Rectal smooth muscle tissue (tissue), 1 donor: ENCODE results near the gene CAPN13.

Experiments
- H3K27ac ChIP-seq: one replicate; pipeline ENCODE4 v1.7.0; 2013; ENCODE audit warnings: low read depth, low read length, inconsistent platforms
- H3K27me3 ChIP-seq: one replicate; pipeline ENCODE4 v1.7.0; 2013; ENCODE audit warnings: low read length; ENCODE audit not compliant: control insufficient read depth, insufficient read depth
- H3K36me3 ChIP-seq: one replicate; pipeline ENCODE4 v1.7.0; 2013; ENCODE audit warnings: low read length; ENCODE audit not compliant: control insufficient read depth, insufficient read depth
- H3K4me1 ChIP-seq: one replicate; pipeline ENCODE4 v1.7.0; 2013; ENCODE audit warnings: low read length; ENCODE audit not compliant: control insufficient read depth, insufficient read depth
- H3K4me3 ChIP-seq: one replicate; pipeline ENCODE4 v1.7.0; 2013; ENCODE audit warnings: low read length
- H3K9ac ChIP-seq: one replicate; pipeline ENCODE4 v1.7.0; 2013; ENCODE audit warnings: low read length

The CAPN13 gene

DNA sequence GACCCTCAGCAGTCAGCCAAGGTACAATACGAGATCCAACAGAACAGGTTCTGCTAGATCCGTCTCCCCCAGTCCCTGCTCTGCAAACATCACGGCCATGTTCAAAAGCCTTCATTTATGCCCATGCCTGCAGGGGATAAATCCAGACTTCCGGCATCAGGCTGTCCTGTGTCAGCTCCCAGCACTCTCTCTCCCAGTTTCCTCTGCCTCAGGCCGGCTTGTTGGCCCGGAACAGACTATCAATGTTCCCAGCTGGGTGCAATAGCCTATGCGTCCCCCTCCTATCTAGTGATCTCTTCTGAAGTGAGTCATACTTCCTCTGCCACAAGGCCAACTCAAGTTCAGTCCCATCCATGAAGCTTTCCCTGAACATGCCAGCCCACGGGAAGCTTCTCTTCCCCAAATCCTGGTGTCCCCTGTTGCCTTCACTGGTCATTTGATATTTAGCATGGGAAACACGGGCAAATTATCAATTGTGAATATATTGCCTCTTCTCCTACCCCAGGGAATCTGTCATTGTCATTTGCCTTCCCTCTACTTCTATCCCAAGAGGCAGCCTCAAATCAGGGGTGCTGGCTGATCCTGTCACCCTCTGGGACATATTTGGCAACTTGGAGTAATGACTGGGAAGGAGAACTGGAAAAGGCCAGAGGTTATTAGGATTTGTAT lies 51.1 kb downstream of the CAPN13 start:
- no peaks in the 10 kb centered on the region for H3K36me3 ChIP-seq
- no peak overlapping the region for H3K27ac ChIP-seq

DNA sequence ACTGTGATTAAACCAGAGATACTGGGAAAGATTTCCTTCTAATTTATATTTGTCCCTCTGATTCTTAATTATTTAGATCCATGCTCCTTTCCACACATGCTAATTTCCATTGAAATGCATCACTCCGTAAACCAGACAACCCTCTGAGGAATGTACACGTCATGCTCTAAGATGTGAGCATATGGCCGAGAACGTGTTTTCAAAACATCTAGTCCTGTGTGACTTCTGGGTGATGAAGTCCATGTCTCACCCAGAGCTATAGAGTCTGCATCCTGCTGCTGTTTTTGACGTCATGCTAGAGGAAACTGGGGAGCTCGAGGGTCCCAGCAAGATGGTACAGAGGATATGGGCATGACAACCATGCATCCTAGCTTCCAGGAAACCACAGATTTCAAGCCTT lies 53.6 kb downstream of the CAPN13 start:
- Histone ChIP-seq H3K27ac (no peak overlapping the region), H3K36me3 (no peaks in the 10 kb centered on the region), H3K9ac (no peak overlapping the region), H3K4me3 (no peak overlapping the region), H3K4me1 (no peaks in the 10 kb centered on the region), H3K27me3 (no peaks in the 10 kb centered on the region)

More for the DNA sequence above, 51.1 kb downstream of the CAPN13 start:
- Histone ChIP-seq H3K9ac (no peak overlapping the region), H3K4me3 (no peak overlapping the region), H3K4me1 (no peaks in the 10 kb centered on the region), H3K27me3 (no peaks in the 10 kb centered on the region)

GRCh38 chr2:30752811-30753210 lies 54.4 kb downstream of the CAPN13 start:
- no peak overlapping the region for H3K27ac ChIP-seq
- H3K27me3 ChIP-seq, result no peaks in the 10 kb centered on the region
- no peak overlapping the region for H3K4me3 ChIP-seq
- H3K36me3 ChIP-seq, result no peaks in the 10 kb centered on the region
- H3K4me1 ChIP-seq, result no peaks in the 10 kb centered on the region
- H3K9ac ChIP-seq, result no peak overlapping the region

- H3K36me3 ChIP-seq, result no peaks in the 10 kb centered on the region
Observed at GRCh38 chr2:30747206-30747605, 60.0 kb downstream of the CAPN13 start.

DNA sequence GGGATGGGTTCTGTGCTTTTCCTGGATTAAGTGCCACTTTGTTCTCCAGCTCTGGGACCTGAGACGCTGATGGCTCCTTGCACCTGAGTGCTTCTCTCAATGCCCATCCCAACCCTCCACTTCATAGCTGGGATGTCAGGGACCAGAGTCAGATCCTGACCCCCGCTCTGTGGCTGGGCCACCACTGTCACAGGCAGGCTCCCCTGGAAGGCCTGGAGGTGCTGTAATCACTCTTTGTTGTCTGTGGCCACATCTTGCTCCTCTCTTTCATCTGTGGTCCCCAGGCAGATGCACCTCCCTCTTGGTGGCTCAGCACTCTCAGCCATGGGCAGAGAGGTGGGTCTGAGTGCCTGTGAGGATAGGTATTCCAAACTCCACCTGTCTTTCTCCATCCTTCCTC lies 62.4 kb downstream of the CAPN13 start:
- H3K27ac ChIP-seq, result no peak overlapping the region
- no peak overlapping the region for H3K4me3 ChIP-seq
- no peak overlapping the region for H3K9ac ChIP-seq
- H3K36me3 ChIP-seq, result no peaks in the 10 kb centered on the region
- H3K4me1 ChIP-seq, result no peaks in the 10 kb centered on the region
- no peaks in the 10 kb centered on the region for H3K27me3 ChIP-seq

More at GRCh38 chr2:30747206-30747605, 60.0 kb downstream of the CAPN13 start:
- no peak overlapping the region for H3K4me3 ChIP-seq
- H3K27ac ChIP-seq, result no peak overlapping the region
- H3K4me1 ChIP-seq, result no peaks in the 10 kb centered on the region
- H3K9ac ChIP-seq, result no peak overlapping the region
- H3K27me3 ChIP-seq, result no peaks in the 10 kb centered on the region

DNA sequence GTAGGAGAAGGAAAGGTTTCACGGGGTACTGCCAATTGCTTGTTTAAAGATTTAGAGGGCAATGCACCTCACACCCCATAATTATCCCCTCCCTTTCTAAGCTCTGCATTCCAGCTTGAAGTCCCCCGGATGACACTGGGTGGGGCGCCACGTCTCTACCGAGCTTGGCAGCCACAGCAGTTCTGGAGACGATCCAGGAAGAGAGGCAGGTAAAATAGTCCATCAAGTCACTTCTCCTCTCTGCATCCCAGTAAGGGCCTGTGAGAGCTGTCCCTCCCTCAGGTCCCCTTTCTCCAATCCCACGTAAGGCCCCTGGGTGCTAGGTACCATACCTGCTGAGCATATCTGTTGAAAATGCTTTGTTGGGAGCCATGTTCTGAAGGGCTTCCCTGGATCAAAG lies 65.7 kb downstream of the CAPN13 start:
- Histone ChIP-seq H3K36me3 (no peaks in the 10 kb centered on the region), H3K9ac (no peak overlapping the region), H3K4me3 (no peak overlapping the region), H3K4me1 (no peaks in the 10 kb centered on the region), H3K27ac (no peak overlapping the region), H3K27me3 (no peaks in the 10 kb centered on the region)

DNA sequence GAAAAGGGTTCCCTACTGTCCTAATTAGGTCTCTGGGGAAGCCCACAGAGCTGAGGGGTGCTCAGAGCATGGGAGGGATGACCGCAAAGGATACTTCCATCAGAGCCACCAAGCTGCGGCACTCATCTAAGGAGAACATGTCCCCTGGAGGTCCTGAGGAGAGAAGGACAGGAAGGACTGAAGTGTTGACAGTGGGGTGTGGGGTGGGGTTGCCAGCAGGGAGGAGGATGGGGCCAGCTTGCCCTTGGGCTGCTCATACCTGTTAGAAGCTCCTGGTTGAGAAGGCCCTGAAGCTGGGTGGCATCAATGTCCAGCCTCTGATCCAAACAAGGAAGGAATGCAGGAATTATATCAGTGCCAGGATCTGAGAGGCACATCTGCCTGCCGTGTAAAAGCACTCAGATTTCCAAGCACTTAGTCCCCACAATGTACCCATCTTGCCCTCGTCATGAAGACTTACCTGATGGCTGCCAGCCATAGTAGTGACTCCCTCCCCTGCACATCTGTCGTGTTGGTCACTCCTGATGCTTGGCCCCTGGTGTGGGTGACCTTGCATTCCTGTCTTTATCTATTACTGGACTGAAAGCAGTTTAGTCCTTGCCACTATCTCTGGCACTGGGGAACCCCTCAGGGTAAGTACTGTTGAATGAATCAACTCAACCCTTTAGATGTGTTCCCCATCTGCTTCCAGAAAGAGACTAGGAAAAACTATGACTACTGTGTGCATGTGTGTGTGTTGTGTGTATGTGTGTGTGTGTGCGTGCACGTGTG lies 68.9 kb downstream of the CAPN13 start:
- no peaks in the 10 kb centered on the region for H3K27me3 ChIP-seq
- no peak overlapping the region for H3K27ac ChIP-seq
- H3K4me1 ChIP-seq, result no peaks in the 10 kb centered on the region
- no peak overlapping the region for H3K9ac ChIP-seq
- no peaks in the 10 kb centered on the region for H3K36me3 ChIP-seq
- no peak overlapping the region for H3K4me3 ChIP-seq

GRCh38 chr2:30737326-30737610 lies 70.0 kb downstream of the CAPN13 start:
- Histone ChIP-seq H3K4me3 (no peak overlapping the region), H3K4me1 (no peaks in the 10 kb centered on the region), H3K27ac (no peak overlapping the region), H3K9ac (no peak overlapping the region), H3K27me3 (no peaks in the 10 kb centered on the region), H3K36me3 (no peaks in the 10 kb centered on the region)

DNA sequence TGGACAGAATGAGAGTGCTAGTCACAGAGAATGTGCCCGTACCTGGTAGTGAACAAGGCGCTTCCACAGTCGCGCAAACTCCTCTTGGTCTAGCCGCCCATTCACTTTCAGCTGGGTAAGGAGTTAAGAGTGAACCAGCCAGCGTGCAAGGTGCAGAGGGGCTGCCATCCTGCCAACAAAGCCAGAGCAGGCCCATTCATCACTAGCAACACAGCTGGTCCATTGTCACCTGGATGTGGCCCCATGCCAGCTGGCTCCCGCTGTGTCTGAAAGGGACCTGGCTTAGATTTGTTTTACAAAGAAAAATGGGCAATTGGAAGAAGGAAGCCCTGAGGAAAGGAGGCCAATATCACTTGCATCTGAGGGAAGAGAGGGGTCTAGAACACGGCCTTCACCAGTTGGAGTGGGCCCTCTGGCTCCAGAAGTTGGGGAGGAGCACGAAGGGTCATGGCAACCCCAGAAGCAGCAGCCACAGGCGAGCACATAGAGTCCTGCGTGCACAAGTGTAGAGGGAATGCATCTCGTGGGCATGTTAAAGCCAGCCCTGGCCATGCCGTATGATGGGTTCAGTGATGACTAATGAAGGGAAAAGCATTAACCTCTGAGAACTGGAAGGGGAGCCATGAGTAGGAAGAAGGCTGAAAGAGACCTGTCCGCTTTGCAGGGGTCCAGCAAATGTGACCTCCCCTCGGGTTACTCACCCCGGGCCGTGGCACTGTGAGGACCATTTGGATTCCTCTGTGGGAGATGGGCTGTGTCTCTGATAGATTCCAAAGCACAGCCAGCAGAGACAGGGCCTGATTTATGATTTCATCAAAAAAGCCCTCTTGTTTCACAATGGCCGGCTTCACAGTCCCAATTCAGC lies 70.6 kb downstream of the CAPN13 start:
- no peak overlapping the region for H3K27ac ChIP-seq
- no peaks in the 10 kb centered on the region for H3K4me1 ChIP-seq
- no peak overlapping the region for H3K9ac ChIP-seq
- H3K36me3 ChIP-seq, result no peaks in the 10 kb centered on the region
- H3K27me3 ChIP-seq, result no peaks in the 10 kb centered on the region
- no peak overlapping the region for H3K4me3 ChIP-seq

- Histone ChIP-seq H3K27ac (no peak overlapping the region), H3K9ac (no peak overlapping the region), H3K4me1 (no peaks in the 10 kb centered on the region), H3K36me3 (no peaks in the 10 kb centered on the region), H3K27me3 (no peaks in the 10 kb centered on the region), H3K4me3 (no peak overlapping the region)
Observed at GRCh38 chr2:30733876-30734520, 73.2 kb downstream of the CAPN13 start.

GRCh38 chr2:30732876-30733275 lies 74.4 kb downstream of the CAPN13 start:
- Histone ChIP-seq H3K27me3 (no peaks in the 10 kb centered on the region), H3K9ac (no peak overlapping the region), H3K4me3 (no peak overlapping the region), H3K4me1 (no peaks in the 10 kb centered on the region), H3K36me3 (no peaks in the 10 kb centered on the region), H3K27ac (no peak overlapping the region)

DNA sequence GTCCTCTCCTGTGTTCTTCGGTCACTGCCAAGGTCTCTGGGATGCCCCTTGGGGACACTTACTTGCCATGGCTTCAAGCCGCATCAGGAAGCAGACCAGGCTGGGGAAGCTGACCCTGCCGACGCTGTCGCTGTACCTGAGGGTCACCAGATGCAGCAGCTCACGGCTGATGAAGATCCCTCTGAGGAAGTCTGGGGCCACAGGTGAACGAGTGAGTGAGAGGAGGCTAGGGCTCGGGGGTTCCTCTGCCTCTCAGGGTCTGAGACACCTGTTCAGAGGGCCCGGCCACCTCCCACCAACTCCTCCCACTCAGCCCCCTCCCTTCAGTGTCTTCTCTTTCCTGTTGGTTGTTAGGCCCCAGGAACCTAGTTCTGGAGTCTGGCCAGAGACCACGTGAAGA lies 74.9 kb downstream of the CAPN13 start:
- Histone ChIP-seq H3K9ac (no peak overlapping the region), H3K4me1 (no peaks in the 10 kb centered on the region), H3K4me3 (no peak overlapping the region), H3K27me3 (no peaks in the 10 kb centered on the region), H3K36me3 (no peaks in the 10 kb centered on the region), H3K27ac (no peak overlapping the region)
